Measurements from ENCODE around the gene CLMN. TPM values are rescaled to one million over a fixed set of nuclear protein-coding genes. Genes with fewer than 3 reads are reported as not detected.
A peak's percentile ranks its signal among the peaks of the same experiment; 100 is the strongest.

Gene CLMN
- polyA plus RNA-seq, 1 donor: 18.7 TPM

DNA sequence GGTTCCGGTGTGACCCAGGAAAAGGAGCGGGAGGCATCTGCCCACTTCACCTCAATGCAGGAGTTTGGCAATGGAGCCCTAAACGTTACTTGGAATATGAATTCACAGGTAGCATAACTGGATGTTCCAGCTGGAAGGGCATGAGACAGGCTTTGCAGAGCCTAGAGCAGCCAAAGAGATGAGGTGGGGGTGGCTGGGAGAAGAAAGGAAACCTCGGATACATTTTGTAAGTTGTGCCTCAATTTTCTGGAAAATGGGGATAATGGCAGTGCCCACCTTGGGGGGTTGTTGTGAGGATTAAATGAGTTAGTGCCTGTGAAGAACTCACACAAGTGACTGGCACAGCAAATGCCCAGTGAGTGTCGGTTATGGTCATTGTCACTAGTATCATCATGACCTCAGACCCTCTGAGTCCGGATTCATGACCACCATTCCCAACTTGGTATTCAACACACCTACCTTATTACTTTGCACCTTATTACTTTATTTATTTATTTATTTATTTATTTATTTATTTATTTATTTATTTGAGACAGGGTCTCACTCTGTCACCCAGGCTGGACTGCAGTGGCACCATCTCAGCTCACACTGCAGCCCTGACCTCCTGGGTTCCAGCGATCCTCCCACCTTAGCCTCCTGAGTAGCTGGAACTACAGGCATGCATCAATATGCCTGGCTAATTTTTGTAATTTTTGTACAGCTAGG, 56.0 kb downstream of the CLMN start:
- no peak for DNase-seq
- Histone ChIP-seq H3K27ac (ENCODE audit: low read length) (peak overlapping the region; percentile 67), H3K27me3 (ENCODE audit: control insufficient read depth, insufficient read depth, low read length) (no peaks in the 10 kb centered on the region), H3K9me3 (ENCODE audit: control insufficient read depth, low read depth, low read length) (peaks cover 2% of the 10 kb centered on the region), H3K36me3 (ENCODE audit: control insufficient read depth, insufficient read depth, low read length) (no peaks in the 10 kb centered on the region), H3K4me3 (ENCODE audit: low read length) (no peak overlapping the region), H3K4me1 (ENCODE audit: control insufficient read depth, insufficient read depth, low read length) (peaks cover 21% of the 10 kb centered on the region)
- WGBS (ENCODE audit: insufficient coverage, low lambda C conversion rate): 100% methylated on average over 1 of the region's 7 CpGs

DNA sequence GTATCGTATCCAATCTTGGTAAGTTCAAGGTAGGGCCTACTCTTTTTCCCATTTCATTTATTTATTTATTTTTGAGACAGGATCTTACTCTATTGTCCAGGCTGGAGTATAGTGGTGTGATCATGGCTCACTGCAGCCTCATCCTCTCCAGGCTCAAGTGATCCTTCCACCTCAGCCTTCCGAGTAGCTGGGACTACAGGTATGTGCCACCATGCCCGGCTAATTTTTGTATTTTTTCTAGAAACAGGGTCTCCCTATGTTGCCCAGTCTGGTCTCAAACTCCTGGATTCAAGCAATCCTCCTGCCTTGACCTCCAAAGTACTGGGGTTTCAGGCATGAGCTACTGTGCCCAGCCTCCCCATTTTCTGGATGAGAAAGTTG, 57.2 kb downstream of the CLMN start:
- H3K27ac ChIP-seq (ENCODE audit: low read length): no peak overlapping the region
- no CpG with 5 or more reads among the region's 3 CpGs for WGBS (ENCODE audit: insufficient coverage, low lambda C conversion rate)
- peaks cover 2% of the 10 kb centered on the region for H3K9me3 ChIP-seq (ENCODE audit: control insufficient read depth, low read depth, low read length)

DNA sequence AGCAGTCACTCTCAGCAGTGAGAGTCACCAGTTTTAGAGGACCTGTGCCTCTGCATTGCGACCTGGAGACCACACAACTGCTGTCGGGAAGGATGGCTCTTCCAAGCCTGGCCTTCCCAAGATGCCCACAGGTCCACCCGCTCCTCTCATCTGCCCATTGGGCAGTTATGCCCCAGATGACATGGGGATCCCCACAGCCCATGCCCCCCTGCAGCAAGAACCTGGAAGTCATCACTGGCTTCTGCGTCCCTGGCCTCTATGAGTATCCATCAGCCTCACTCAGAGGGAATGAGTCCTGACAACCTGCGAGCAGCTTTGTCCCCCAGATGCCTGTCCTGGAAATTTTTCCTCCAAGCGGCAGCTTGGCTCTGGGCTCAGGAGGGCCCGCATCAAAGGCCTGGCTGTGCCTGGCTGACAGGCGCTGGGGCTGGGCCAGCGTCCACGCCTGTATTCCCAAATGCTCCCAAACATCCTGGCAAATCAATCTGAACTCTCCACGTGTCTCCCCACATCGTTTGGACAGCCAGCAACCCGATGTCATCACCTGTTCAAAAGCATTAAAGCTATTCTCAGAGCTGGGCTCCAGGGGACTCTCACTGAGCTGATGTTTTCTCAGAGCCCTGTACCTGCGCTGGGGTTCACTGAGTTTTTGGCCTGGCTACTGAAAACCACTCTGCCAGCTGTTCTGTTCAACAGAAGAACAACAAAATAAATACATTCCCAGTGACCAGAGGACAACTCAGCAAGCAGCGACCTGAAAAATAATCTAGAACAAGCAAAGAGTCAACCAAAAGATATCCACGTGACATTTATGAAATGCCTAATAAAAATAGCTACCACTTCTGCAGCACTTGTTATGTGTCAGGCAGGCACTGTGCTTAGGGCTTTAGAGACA, 57.8 kb downstream of the CLMN start:
- no peak overlapping the region for H3K27ac ChIP-seq (ENCODE audit: low read length)

More for the DNA sequence above, 57.2 kb downstream of the CLMN start:
- no peaks in the 10 kb centered on the region for H3K27me3 ChIP-seq (ENCODE audit: control insufficient read depth, insufficient read depth, low read length)
- no peak for DNase-seq
- no peaks in the 10 kb centered on the region for H3K36me3 ChIP-seq (ENCODE audit: control insufficient read depth, insufficient read depth, low read length)
- H3K4me3 ChIP-seq (ENCODE audit: low read length): no peak overlapping the region
- peaks cover 21% of the 10 kb centered on the region for H3K4me1 ChIP-seq (ENCODE audit: control insufficient read depth, insufficient read depth, low read length)

DNA sequence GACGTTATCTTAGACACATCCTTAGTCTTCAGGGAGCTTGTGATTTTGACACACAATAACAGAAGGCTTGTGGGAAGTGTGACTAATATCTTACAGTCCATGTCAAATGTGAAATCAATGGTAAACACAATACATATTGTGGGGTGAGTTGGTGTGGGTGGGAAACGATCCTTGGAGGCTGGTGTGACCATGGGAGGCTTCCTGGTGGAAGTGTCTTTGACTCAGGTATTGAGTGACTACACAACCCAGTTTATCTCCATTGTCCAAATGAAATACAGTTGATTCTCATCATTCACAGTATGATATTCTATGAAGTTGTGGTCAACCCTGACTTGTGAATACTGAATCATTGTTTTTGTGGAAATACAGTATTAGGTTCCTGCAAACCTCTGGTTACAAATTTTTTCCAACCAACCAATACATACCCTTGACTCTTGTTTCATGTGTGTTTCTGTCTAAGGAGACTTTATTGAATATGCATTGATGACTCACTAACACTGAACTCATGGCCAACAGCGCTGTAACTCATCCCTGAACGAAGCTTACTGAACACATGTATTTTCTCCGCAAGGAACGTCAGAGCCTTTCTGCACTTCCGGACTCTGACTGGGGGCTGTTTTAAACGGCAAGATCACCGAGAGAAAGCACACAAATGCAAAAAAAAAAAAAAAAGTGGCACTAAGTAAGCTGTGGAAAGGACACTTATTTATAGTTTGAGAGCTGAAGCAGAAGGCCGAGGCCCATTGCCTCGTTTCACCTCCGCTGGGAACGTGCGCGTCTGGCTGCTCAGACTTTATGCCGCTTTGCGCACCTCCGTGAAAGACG, 59.0 kb downstream of the CLMN start:
- no peaks in the 10 kb centered on the region for H3K27me3 ChIP-seq (ENCODE audit: control insufficient read depth, insufficient read depth, low read length)
- WGBS (ENCODE audit: insufficient coverage, low lambda C conversion rate): no CpG with 5 or more reads among the region's 19 CpGs
- no peaks in the 10 kb centered on the region for H3K9me3 ChIP-seq (ENCODE audit: control insufficient read depth, low read depth, low read length)

More for the DNA sequence above, 57.8 kb downstream of the CLMN start:
- Histone ChIP-seq H3K27me3 (ENCODE audit: control insufficient read depth, insufficient read depth, low read length) (no peaks in the 10 kb centered on the region), H3K4me1 (ENCODE audit: control insufficient read depth, insufficient read depth, low read length) (peaks cover 21% of the 10 kb centered on the region), H3K36me3 (ENCODE audit: control insufficient read depth, insufficient read depth, low read length) (no peaks in the 10 kb centered on the region), H3K4me3 (ENCODE audit: low read length) (no peak overlapping the region), H3K9me3 (ENCODE audit: control insufficient read depth, low read depth, low read length) (peaks cover 2% of the 10 kb centered on the region)
- WGBS (ENCODE audit: insufficient coverage, low lambda C conversion rate): no CpG with 5 or more reads among the region's 16 CpGs
- no peak for DNase-seq

DNA sequence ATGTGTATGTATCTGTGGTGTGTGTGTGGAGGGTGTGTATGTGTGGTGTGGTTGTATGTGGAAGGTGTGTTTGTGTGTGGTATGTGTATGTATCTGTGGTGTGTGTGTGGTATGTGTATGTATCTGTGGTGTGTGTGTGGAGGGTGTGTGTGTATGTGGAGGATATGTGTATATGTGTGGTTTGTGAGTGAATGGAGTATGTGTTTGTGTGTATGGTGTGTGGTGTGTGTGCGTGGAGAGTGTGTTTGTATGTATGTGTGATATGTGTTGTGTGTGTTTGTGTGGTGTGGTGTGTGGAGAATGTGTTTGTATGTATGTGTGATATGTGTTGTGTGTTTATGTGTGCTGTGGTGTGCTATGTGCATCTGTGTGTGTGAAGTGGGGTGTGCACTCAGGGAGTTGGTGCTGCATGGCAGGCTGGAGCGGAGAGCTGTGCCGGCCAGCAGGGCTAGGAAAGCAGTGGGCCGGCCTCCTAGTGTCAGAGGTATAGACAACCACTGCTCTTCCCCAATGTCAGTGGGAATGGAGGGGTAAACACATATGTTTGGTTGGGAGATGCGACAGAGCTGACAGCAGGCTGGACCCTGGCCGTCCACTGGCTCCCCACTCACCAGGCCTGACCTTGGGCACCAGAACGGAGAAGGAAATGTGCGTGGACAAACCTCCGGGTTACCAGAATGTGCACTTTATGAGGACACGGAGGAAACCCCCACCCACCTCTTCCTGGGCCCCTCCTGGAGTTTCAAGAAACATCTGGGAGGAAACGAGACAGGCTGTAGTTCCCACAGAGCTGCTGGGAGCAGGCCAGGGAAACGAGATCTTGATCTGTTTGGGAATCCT, 60.7 kb downstream of the CLMN start:
- Histone ChIP-seq H3K4me1 (ENCODE audit: control insufficient read depth, insufficient read depth, low read length) (peaks cover 26% of the 10 kb centered on the region), H3K27me3 (ENCODE audit: control insufficient read depth, insufficient read depth, low read length) (no peaks in the 10 kb centered on the region), H3K9me3 (ENCODE audit: control insufficient read depth, low read depth, low read length) (no peaks in the 10 kb centered on the region), H3K4me3 (ENCODE audit: low read length) (no peak overlapping the region), H3K27ac (ENCODE audit: low read length) (no peak overlapping the region), H3K36me3 (ENCODE audit: control insufficient read depth, insufficient read depth, low read length) (no peaks in the 10 kb centered on the region)
- peak in 1 of 2 donors; percentile 27 for DNase-seq
- WGBS (ENCODE audit: insufficient coverage, low lambda C conversion rate): no CpG with 5 or more reads among the region's 12 CpGs

More for the DNA sequence above, 59.0 kb downstream of the CLMN start:
- Histone ChIP-seq H3K27ac (ENCODE audit: low read length) (no peak overlapping the region), H3K4me3 (ENCODE audit: low read length) (no peak overlapping the region), H3K4me1 (ENCODE audit: control insufficient read depth, insufficient read depth, low read length) (peaks cover 27% of the 10 kb centered on the region), H3K36me3 (ENCODE audit: control insufficient read depth, insufficient read depth, low read length) (no peaks in the 10 kb centered on the region)
- no peak for DNase-seq

DNA sequence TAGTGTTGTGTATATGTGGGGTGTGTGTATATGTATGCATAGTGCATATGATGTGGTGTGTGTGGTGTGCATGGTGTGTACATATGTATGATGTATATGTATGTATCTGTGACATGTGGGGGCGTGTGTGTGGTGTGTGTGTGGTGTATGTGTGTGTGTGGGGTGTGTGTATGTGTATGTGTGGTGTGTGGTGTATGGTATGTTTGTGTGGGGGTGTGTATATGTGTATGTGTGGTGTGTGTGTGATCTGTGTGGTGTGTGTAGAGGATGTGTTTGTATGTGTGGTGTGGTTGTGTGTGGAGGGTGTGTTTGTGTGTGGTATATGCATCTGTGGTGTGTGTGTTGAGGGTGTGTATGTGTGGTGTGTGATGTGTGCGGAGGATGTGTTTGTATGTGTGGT, 61.6 kb downstream of the CLMN start:
- Histone ChIP-seq H3K27me3 (ENCODE audit: control insufficient read depth, insufficient read depth, low read length) (no peaks in the 10 kb centered on the region), H3K4me3 (ENCODE audit: low read length) (no peak overlapping the region), H3K36me3 (ENCODE audit: control insufficient read depth, insufficient read depth, low read length) (no peaks in the 10 kb centered on the region), H3K9me3 (ENCODE audit: control insufficient read depth, low read depth, low read length) (no peaks in the 10 kb centered on the region), H3K4me1 (ENCODE audit: control insufficient read depth, insufficient read depth, low read length) (peaks cover 27% of the 10 kb centered on the region), H3K27ac (ENCODE audit: low read length) (no peak overlapping the region)
- no peak for DNase-seq
- no CpG with 5 or more reads among the region's 2 CpGs for WGBS (ENCODE audit: insufficient coverage, low lambda C conversion rate)

DNA sequence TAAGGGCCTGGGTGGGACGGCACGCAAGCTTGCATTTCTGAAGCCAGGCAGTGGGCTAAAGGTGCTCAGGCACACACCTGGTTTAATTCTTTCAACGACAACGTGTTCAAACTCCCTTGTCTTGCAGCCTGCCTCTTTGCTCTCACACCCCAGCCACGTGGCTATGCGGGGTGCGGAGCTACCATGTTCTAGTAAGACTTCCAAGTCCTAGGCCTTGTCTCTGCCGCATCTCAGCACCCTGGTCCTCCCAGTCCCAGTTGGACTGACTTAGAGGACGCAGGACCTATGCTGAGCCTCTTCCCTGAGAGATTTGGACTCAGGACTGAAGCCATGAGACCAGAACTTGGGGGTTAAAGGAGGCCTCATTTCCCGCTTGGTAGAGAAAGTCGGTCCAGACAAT, 62.2 kb downstream of the CLMN start:
- no peaks in the 10 kb centered on the region for H3K27me3 ChIP-seq (ENCODE audit: control insufficient read depth, insufficient read depth, low read length)
- no peak overlapping the region for H3K27ac ChIP-seq (ENCODE audit: low read length)
- H3K4me3 ChIP-seq (ENCODE audit: low read length): no peak overlapping the region
- peaks cover 27% of the 10 kb centered on the region for H3K4me1 ChIP-seq (ENCODE audit: control insufficient read depth, insufficient read depth, low read length)
- no peaks in the 10 kb centered on the region for H3K9me3 ChIP-seq (ENCODE audit: control insufficient read depth, low read depth, low read length)
- no peaks in the 10 kb centered on the region for H3K36me3 ChIP-seq (ENCODE audit: control insufficient read depth, insufficient read depth, low read length)
- no peak for DNase-seq
- WGBS (ENCODE audit: insufficient coverage, low lambda C conversion rate): 100% methylated on average over 2 of the region's 11 CpGs

DNA sequence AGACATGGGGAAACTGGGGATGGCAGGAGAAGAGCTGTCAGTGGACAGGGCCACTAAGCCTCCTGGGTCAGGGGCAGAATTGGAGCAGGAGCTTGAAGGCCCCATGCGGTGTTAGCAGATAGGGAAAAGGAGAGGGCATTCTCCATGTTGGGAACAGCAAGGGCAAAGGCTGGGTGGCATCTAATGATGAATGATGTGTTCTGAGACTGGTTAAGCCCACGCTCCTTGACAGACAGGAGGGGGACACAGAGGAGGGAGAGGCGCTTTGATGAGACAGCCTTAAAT, 63.0 kb downstream of the CLMN start:
- no peaks in the 10 kb centered on the region for H3K27me3 ChIP-seq (ENCODE audit: control insufficient read depth, insufficient read depth, low read length)
- no peak for DNase-seq
- H3K4me3 ChIP-seq (ENCODE audit: low read length): no peak overlapping the region
- no peaks in the 10 kb centered on the region for H3K9me3 ChIP-seq (ENCODE audit: control insufficient read depth, low read depth, low read length)
- no CpG with 5 or more reads among the region's 3 CpGs for WGBS (ENCODE audit: insufficient coverage, low lambda C conversion rate)
- H3K4me1 ChIP-seq (ENCODE audit: control insufficient read depth, insufficient read depth, low read length): peaks cover 28% of the 10 kb centered on the region
- no peaks in the 10 kb centered on the region for H3K36me3 ChIP-seq (ENCODE audit: control insufficient read depth, insufficient read depth, low read length)
- peak overlapping the region; percentile 53 for H3K27ac ChIP-seq (ENCODE audit: low read length)

DNA sequence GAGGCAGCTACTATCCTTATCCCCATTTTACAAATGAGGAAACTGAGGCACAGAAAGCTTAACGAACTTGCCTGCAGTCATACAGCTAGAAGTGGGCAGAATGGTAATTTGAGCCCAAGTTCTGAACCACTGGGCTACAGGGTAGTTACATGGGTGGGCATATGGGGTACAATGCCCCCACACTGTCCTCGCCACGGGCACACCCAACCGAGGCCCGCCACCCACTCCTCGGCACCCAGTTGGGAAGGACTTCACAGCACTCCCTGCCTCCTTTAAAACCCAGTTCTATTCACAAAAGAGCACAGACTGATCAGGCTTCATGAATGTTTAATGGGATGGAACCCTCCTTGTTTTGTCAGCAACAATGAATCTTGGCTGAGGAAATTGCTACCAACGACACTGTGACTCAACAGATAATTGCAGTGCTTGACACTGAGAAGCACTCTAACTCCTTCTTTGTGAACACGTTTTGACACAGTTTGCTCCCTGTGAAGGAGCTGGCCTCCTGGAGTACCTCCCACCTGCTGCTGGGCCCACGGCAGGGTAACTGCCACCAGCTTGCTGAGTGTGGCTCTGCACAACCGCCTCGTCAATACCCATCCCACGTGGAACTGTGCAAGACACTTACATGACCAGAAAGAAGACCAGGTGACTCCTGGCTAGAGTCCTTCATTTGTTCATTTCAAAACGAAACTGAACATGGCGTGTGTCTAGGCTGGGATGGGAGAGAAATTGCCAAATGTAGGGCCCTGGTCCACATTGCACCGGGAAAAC, 63.5 kb downstream of the CLMN start:
- H3K4me3 ChIP-seq (ENCODE audit: low read length): no peak overlapping the region
- whole genome bisulfite sequencing (ENCODE audit: insufficient coverage, low lambda C conversion rate): 33% methylated on average over 1 of the region's 15 CpGs
- peak overlapping the region; percentile 53 for H3K27ac ChIP-seq (ENCODE audit: low read length)

More for the DNA sequence above, 63.5 kb downstream of the CLMN start:
- Histone ChIP-seq H3K36me3 (ENCODE audit: control insufficient read depth, insufficient read depth, low read length) (no peaks in the 10 kb centered on the region), H3K27me3 (ENCODE audit: control insufficient read depth, insufficient read depth, low read length) (no peaks in the 10 kb centered on the region), H3K9me3 (ENCODE audit: control insufficient read depth, low read depth, low read length) (no peaks in the 10 kb centered on the region), H3K4me1 (ENCODE audit: control insufficient read depth, insufficient read depth, low read length) (peaks cover 30% of the 10 kb centered on the region)
- peak in 1 of 2 donors; percentile 69 for DNase-seq

Data from large intestine (tissue), 3 donors.